Ovary (tissue), 9 donors: ENCODE data around the gene FAM20C. TPM values are rescaled to one million over a fixed set of nuclear protein-coding genes. Genes with fewer than 3 reads are reported as not detected.

Experiments
- DNase-seq, 5 donors: peaks; one replicate each; pipeline ENCODE4 v3.0.0-alpha.2; 2019 to 2020
- H3K27ac ChIP-seq, 2 donors: fragments of 200-600 bp; one replicate each; pipeline versions ENCODE4 v1.5.1 to v1.8.0; 2019 to 2022
- H3K27me3 ChIP-seq: fragments of 200-600 bp; one replicate; pipeline ENCODE4 v1.8.0; 2022
- H3K36me3 ChIP-seq: fragments of 200-600 bp; sonication (generic); one replicate; pipeline ENCODE4 v1.5.1; 2019
- H3K4me1 ChIP-seq: one replicate; pipeline ENCODE4 v1.8.1; 2013; ENCODE audit warnings: mild to moderate bottlenecking, moderate library complexity; ENCODE audit not compliant: insufficient read depth
- H3K4me3 ChIP-seq: fragments of 200-600 bp; sonication (generic); one replicate; pipeline ENCODE4 v1.5.1; 2017
- H3K9me3 ChIP-seq, 2 donors: fragments of 200-600 bp in 1 of 2; sonication (generic) in 1 of 2; one replicate each; pipeline versions ENCODE4 v1.5.1 to v1.8.1; 2013 to 2019; ENCODE audit warnings: mild to moderate bottlenecking in 1 of 2, moderate library complexity in 1 of 2
- EP300 ChIP-seq: sonication (generic); formaldehyde crosslinking; IDR thresholded peaks from one replicate; pipeline ENCODE4 v1.6.1; 2017; ENCODE audit warnings: antibody characterized with exemption
- POLR2A ChIP-seq: fragments of 450-650 bp; IDR thresholded peaks from one replicate; pipeline ENCODE4 v1.6.1; 2017; ENCODE audit warnings: antibody characterized with exemption, mild to moderate bottlenecking, moderate library complexity
- WGBS, 3 donors: extraction: QIAGEN DNeasy Blood & Tissue Kit in 1 of 3; methylation state at CpG; one replicate each; pipeline versions ENCODE4 v1.1.5 to v1.1.7; 2013 to 2017; 5-methylcytosine and 5-hydroxymethylcytosine counted together
- intact Hi-C, 4 donors: fragments of 100-400 bp; cut with DNase I; formaldehyde crosslinking; loops; one replicate each; pipeline versions ENCODE4 v1.11.0 to v1.15.1; 2022 to 2023
- polyA plus RNA-seq, 2 donors: library from polyadenylated mRNA; stranded (reverse); fragments of 200-250 nt in 1 of 2; fragments of 350-450 nt in 1 of 2; fragmentation: Illumina TruSeq in 1 of 2; extraction: RNeasy Lipid Tissue Mini Kit (QIAGEN cat#74804) in 1 of 2; gene quantifications; one replicate each; pipeline ENCODE4 v1.2.3, GENCODE V29; 2013 to 2014
- total RNA-seq, 7 donors: library from RNA; depleted of rRNA in 2 of 7; stranded (reverse); fragments of >200 nt in 2 of 7; fragmentation: NEBNext Ultra II Directional in 3 of 7; extraction: Animal tissue kit (Norgen Biotek cat#: 25700) in 3 of 7; gene quantifications; one replicate each; pipeline versions ENCODE4 v1.1.0 to v1.2.4, GENCODE V29; 2016 to 2023
- TF ChIP-seq, protein P1 (sequence below), 3 donors: fragments of 450-650 bp in 2 of 3; fragments of 200-600 bp in 1 of 3; IDR thresholded peaks; one replicate each; pipeline versions ENCODE4 v1.5.1 to v1.8.0; 2016 to 2022; ENCODE audit warnings: antibody characterized with exemption in 3 of 3, mild to moderate bottlenecking in 1 of 3
- donor health status: DM: no; HTN: no; CAD: no; lungs with moderate emphysema.
- donor health status: DM: no; HTN: no; CAD: no.
- donor health status: Bipolar disorder and iron deficiency.
- donor health status: DM: yes; HTN: yes; CAD: no.
- donor health status: DM: no; HTN: no; CAD: no.
- donor health status: DM: yes; HTN: yes; CAD: no.

The FAM20C gene
- total and polyA plus RNA-seq, 9 donors = 6.2 to 80.4 (median 33.5) TPM

DNA sequence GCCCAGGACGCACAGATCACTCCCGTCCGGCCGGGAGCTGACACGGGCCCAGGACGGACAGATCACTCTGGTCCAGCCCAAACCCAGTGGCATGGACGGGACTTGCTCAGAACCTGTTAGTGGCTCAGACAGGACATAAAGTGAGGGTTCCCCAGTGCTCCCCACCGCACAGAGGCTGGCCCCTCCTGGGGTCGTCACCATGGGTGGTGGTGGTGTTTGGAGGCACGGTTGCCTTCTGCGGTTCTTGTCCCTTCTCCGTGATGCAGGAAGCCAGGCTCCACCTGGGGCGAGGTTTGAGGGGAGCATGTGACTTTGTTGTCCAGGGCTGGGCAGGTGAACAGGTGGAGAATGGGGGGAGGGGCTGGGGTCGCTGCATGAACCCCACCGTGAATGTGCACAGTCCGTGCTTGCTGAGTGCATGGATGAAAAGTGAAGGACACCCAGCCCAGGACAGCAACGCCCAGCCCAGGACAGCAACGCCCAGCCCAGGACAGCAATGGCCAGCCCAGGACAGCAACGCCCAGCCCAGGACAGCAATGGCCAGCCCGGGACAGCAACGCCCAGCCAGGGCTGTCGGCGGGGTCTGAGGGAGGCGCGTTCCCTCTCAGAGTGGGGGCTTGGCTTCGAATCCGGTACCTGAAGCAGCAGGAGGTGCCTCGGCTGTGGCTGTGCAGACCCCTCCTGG is 26.7 kb downstream of the FAM20C start:
- no peaks in the 10 kb centered on the region for H3K4me1 ChIP-seq
- intact Hi-C loops = no loop called here
- no peak overlapping the region for H3K4me3 ChIP-seq
- H3K27ac ChIP-seq = no peak overlapping the region
- H3K9me3 ChIP-seq = no peaks in the 10 kb centered on the region
- TF ChIP-seq, protein P1, sequence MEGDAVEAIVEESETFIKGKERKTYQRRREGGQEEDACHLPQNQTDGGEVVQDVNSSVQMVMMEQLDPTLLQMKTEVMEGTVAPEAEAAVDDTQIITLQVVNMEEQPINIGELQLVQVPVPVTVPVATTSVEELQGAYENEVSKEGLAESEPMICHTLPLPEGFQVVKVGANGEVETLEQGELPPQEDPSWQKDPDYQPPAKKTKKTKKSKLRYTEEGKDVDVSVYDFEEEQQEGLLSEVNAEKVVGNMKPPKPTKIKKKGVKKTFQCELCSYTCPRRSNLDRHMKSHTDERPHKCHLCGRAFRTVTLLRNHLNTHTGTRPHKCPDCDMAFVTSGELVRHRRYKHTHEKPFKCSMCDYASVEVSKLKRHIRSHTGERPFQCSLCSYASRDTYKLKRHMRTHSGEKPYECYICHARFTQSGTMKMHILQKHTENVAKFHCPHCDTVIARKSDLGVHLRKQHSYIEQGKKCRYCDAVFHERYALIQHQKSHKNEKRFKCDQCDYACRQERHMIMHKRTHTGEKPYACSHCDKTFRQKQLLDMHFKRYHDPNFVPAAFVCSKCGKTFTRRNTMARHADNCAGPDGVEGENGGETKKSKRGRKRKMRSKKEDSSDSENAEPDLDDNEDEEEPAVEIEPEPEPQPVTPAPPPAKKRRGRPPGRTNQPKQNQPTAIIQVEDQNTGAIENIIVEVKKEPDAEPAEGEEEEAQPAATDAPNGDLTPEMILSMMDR (IDR thresholded peaks at IDR 0.05) = no peak
- TF ChIP-seq EP300 (no peak), POLR2A (no peak)
- WGBS, 3 donors = 90 to 92% (median 91%) methylated on average over 25 to 28 of the region's 28 CpGs
- no peak for DNase-seq
- H3K27me3 ChIP-seq = no peaks in the 10 kb centered on the region
- H3K36me3 ChIP-seq = no peaks in the 10 kb centered on the region

DNA sequence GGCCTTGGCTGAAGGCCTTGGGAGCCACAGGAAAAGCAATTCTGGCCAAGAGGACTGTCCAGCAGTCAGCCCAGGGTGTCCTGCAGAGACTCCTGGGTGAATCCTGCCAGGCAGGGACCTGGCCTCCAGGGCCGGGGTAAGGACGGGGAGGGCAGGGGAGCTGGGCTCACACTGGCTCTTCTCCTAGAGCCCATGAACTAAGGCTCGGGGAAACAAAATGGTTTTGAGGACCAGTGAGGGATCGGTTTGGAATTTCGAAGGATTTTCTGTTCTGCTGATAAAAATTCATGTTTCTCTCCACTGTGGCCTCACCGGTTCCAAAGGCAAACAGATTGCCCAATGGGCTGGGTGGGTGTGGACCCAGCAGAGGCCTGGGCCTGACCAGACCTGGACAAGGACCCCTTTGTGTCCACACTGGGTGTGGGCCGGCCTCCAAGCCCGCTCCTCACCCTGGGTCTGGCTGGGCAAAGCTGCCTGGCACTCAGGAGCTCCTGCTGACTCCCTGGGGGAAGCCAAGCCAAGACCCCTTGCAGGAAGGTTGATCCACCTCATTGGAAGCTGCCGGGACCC is 27.3 kb downstream of the FAM20C start:
- Histone ChIP-seq H3K27me3 (no peaks in the 10 kb centered on the region), H3K27ac (no peak overlapping the region), H3K9me3 (no peaks in the 10 kb centered on the region), H3K4me1 (no peaks in the 10 kb centered on the region), H3K4me3 (no peak overlapping the region), H3K36me3 (no peaks in the 10 kb centered on the region)
- no peak for DNase-seq
- 63 to 77% (median 77%) methylated on average over 6 to 9 of the region's 9 CpGs for WGBS, 3 donors
- TF ChIP-seq, protein P1 (IDR thresholded peaks at IDR 0.05) = no peak
- TF ChIP-seq EP300 = no peak
- TF ChIP-seq POLR2A = no peak
- intact Hi-C loops = no loop called here

- 62 to 65% (median 64%) methylated on average over 27 to 28 of the region's 28 CpGs for WGBS, 3 donors
- H3K36me3 ChIP-seq = no peaks in the 10 kb centered on the region
- intact Hi-C loops = no loop called here
- no peak overlapping the region for H3K27ac ChIP-seq
- TF ChIP-seq, protein P1 (IDR thresholded peaks at IDR 0.05) = no peak
- no peak for TF ChIP-seq POLR2A
- TF ChIP-seq EP300 = no peak
- H3K9me3 ChIP-seq = no peaks in the 10 kb centered on the region
- no peak for DNase-seq
- H3K27me3 ChIP-seq = no peaks in the 10 kb centered on the region
- no peak overlapping the region for H3K4me3 ChIP-seq
- H3K4me1 ChIP-seq = no peaks in the 10 kb centered on the region
These were observed 27.9 kb downstream of the FAM20C start for GRCh38 chr7:220151-220841.

DNA sequence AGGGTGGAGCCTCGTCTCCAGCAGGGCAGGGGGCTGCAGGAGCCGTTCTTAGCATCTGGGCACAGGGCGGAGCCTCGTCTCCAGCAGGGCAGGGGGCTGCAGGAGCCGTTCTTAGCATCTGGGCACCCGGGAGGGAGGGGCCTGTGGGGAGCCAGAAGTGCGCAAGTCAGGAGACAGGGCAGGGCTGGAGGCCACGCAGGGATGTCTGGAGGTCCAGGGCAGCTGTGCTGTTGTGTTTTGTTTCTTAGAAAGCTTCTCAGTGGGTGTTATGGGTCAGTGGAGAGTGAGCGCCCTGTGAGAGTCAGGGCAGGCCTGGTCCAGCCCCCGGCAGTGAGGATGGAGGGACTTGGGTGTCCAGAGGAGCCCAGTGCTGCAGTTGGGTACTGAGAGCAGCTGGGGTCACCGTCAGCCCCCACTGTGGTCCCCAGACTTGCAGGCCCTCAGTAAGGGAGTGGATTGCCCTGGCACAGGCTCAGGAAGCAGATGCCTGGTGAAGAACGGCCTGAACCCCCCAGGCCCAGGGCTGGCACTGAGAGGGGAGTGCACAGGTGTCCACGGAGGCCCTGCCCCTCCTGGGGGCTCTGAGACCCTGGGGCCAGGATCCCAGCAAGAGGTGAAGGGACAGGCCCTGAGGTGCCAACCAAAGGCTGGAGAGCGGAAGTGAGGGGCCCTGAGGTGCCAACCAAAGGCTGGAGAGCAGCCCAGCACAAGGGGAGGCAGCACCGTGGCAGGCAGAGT is 29.8 kb downstream of the FAM20C start:
- Histone ChIP-seq H3K9me3 (no peaks in the 10 kb centered on the region), H3K36me3 (no peaks in the 10 kb centered on the region), H3K4me1 (peaks cover 5% of the 10 kb centered on the region), H3K4me3 (no peak overlapping the region), H3K27ac (no peak overlapping the region), H3K27me3 (no peaks in the 10 kb centered on the region)
- WGBS, 3 donors = 68 to 80% (median 69%) methylated on average over 11 to 15 of the region's 15 CpGs
- intact Hi-C loops = no loop called here
- no peak for DNase-seq
- TF ChIP-seq EP300 (no peak), POLR2A (no peak)
- TF ChIP-seq, protein P1 (IDR thresholded peaks at IDR 0.05) = no peak
